DND-41 (cell line): Measurements from ENCODE around the gene KRTDAP.

Source experiments
- ATAC-seq: fragments of 200-7000 bp; cut with Tn5 transposase; 3 replicates; pipeline ENCODE4 v1.9.1; 2021; ENCODE audit warnings: low read depth; ENCODE audit not compliant: insufficient read depth
- DNase-seq: peaks from one replicate; pipeline ENCODE4 v3.0.0-alpha.2; 2020
- H2AFZ ChIP-seq: 2 replicates; pipeline ENCODE4 v1.6.0; 2012; ENCODE audit warnings: low read depth, low read length
- H3K27ac ChIP-seq: 2 replicates; pipeline ENCODE4 v1.5.1; 2012; ENCODE audit warnings: low read length, inconsistent platforms
- H3K27me3 ChIP-seq: fragments of 200-600 bp; sonication (generic); 2 replicates; pipeline ENCODE4 v1.6.0; 2012; ENCODE audit warnings: low read length, mild to moderate bottlenecking, inconsistent platforms; ENCODE audit not compliant: insufficient read depth, poor library complexity
- H3K36me3 ChIP-seq: 2 replicates; pipeline ENCODE4 v1.5.1; 2012; ENCODE audit warnings: low read length, inconsistent platforms; ENCODE audit not compliant: insufficient read depth
- H3K4me1 ChIP-seq: 2 replicates; pipeline ENCODE4 v1.5.1; 2012; ENCODE audit warnings: mild to moderate bottlenecking, low read length; ENCODE audit not compliant: insufficient read depth
- H3K4me2 ChIP-seq: 2 replicates; pipeline ENCODE4 v1.6.0; 2012; ENCODE audit warnings: mild to moderate bottlenecking, moderate library complexity, low read length, inconsistent platforms; ENCODE audit not compliant: insufficient read depth
- H3K4me3 ChIP-seq, 2 experiments: fragments of 200-600 bp in 1 of 2; shearing (Covaris generic) in 1 of 2; 2 replicates each; pipeline ENCODE4 v1.5.1; 2012 to 2016; ENCODE audit warnings: inconsistent platforms in 2 of 2, low read length in 2 of 2, mild to moderate bottlenecking in 2 of 2, low read depth in 1 of 2, moderate library complexity in 1 of 2
- H3K79me2 ChIP-seq: 2 replicates; pipeline ENCODE4 v1.6.0; 2012; ENCODE audit warnings: low read length, inconsistent platforms; ENCODE audit not compliant: insufficient read depth
- H3K9ac ChIP-seq: 2 replicates; pipeline ENCODE4 v1.6.0; 2012; ENCODE audit warnings: low read depth, mild to moderate bottlenecking, inconsistent platforms, low read length, moderate library complexity
- H3K9me3 ChIP-seq: 2 replicates; pipeline ENCODE4 v1.5.1; 2012; ENCODE audit warnings: low read length, moderate library complexity, mild to moderate bottlenecking, inconsistent platforms; ENCODE audit not compliant: insufficient read depth, severe bottlenecking
- H4K20me1 ChIP-seq: 2 replicates; pipeline ENCODE4 v1.6.0; 2012; ENCODE audit warnings: low read length; ENCODE audit not compliant: insufficient read depth
- CTCF ChIP-seq: IDR thresholded peaks from 2 replicates; pipeline ENCODE4 v1.5.1; 2012; ENCODE audit warnings: borderline replicate concordance, low read length, moderate library complexity, mild to moderate bottlenecking; ENCODE audit not compliant: poor library complexity, severe bottlenecking; ENCODE audit errors: extremely low read depth
- EZH2 ChIP-seq: IDR thresholded peaks from 3 replicates; pipeline ENCODE4 v1.6.1; 2012; ENCODE audit warnings: borderline replicate concordance, low read depth, mild to moderate bottlenecking, moderate library complexity, low read length, inconsistent platforms; ENCODE audit not compliant: severe bottlenecking

KRTDAP gene

GRCh38 chr19:35521124-35521743, 31.0 kb upstream of the KRTDAP start:
- H3K36me3 ChIP-seq = no peaks in the 10 kb centered on the region
- no peak overlapping the region for H2AFZ ChIP-seq
- H4K20me1 ChIP-seq = no peaks in the 10 kb centered on the region
- H3K27me3 ChIP-seq = no peaks in the 10 kb centered on the region
- no peak overlapping the region for H3K4me2 ChIP-seq
- H3K27ac ChIP-seq = no peak overlapping the region
- no peak overlapping the region for H3K4me3 ChIP-seq
- DNase-seq (no peak), ATAC-seq (no peak)
- H3K4me1 ChIP-seq = no peaks in the 10 kb centered on the region
- no peaks in the 10 kb centered on the region for H3K9me3 ChIP-seq
- H3K9ac ChIP-seq = no peak overlapping the region
- TF ChIP-seq EZH2 (no peak), CTCF (no peak)
- no peaks in the 10 kb centered on the region for H3K79me2 ChIP-seq

GRCh38 chr19:35519291-35519690, 29.0 kb upstream of the KRTDAP start:
- no peaks in the 10 kb centered on the region for H4K20me1 ChIP-seq
- no peak overlapping the region for H3K27ac ChIP-seq
- H3K9ac ChIP-seq = no peak overlapping the region
- no peaks in the 10 kb centered on the region for H3K9me3 ChIP-seq
- no peaks in the 10 kb centered on the region for H3K36me3 ChIP-seq
- DNase-seq = no peak
- H2AFZ ChIP-seq = no peak overlapping the region
- no peaks in the 10 kb centered on the region for H3K79me2 ChIP-seq
- H3K4me1 ChIP-seq = no peaks in the 10 kb centered on the region
- H3K4me3 ChIP-seq = no peak overlapping the region
- TF ChIP-seq CTCF = no peak
- no peak for TF ChIP-seq EZH2
- no peaks in the 10 kb centered on the region for H3K27me3 ChIP-seq
- no peak overlapping the region for H3K4me2 ChIP-seq
- ATAC-seq = no peak

GRCh38 chr19:35518313-35518712, 28.0 kb upstream of the KRTDAP start:
- Histone ChIP-seq H4K20me1 (no peaks in the 10 kb centered on the region), H3K4me3 (no peak overlapping the region), H3K9me3 (no peaks in the 10 kb centered on the region), H3K9ac (no peak overlapping the region), H2AFZ (no peak overlapping the region), H3K27me3 (no peaks in the 10 kb centered on the region), H3K79me2 (no peaks in the 10 kb centered on the region), H3K27ac (no peak overlapping the region), H3K4me1 (no peaks in the 10 kb centered on the region), H3K36me3 (no peaks in the 10 kb centered on the region), H3K4me2 (no peak overlapping the region)
- TF ChIP-seq EZH2 = no peak
- TF ChIP-seq CTCF = no peak
- DNase-seq (no peak), ATAC-seq (no peak)

- ATAC-seq = no peak
- Histone ChIP-seq H3K4me1 (no peaks in the 10 kb centered on the region), H3K27me3 (no peaks in the 10 kb centered on the region), H3K4me2 (no peak overlapping the region), H4K20me1 (no peaks in the 10 kb centered on the region), H3K9me3 (no peaks in the 10 kb centered on the region), H3K36me3 (no peaks in the 10 kb centered on the region), H3K9ac (no peak overlapping the region), H3K4me3 (no peak overlapping the region), H3K79me2 (no peaks in the 10 kb centered on the region), H3K27ac (no peak overlapping the region), H2AFZ (no peak overlapping the region)
- no peak for DNase-seq
- TF ChIP-seq CTCF = no peak
- TF ChIP-seq EZH2 = no peak
These were observed 27.1 kb upstream of the KRTDAP start for GRCh38 chr19:35517342-35517741.
